ENCODE data around the gene NEK1. TPM values are rescaled to one million over a fixed set of nuclear protein-coding genes. Genes with fewer than 3 reads are reported as not detected.
"Not testable (repeated sequence)": the region's sequence is repeated elsewhere in the genome, so short reads cannot be mapped to it uniquely, and the experiment has no call there.

NEK1 gene
- total and polyA plus RNA-seq, 2 donors (not counting 1 experiment from before 2014, with no cell fraction given): 3.3 to 21.4 TPM

DNA sequence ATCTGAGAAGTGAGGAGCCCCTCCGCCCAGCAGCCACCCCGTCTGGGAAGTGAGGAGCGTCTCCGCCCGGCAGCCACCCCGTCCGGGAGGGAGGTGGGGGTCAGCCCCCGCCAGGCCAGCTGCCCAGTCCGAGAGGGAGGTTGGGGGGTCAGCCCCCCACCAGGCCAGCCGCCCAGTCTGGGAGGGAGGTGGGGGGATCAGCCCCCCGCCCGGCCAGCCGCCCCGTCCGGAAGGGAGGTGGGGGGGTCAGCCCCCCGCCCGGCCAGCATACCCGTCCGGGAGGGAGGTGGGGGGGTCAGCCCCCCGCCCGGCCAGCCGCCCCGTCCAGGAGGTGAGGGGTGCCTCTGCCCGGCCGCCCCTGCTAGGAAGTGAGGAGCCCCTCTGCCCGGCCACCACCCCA lies 42.1 kb downstream of the NEK1 start:
- H4K20me1 ChIP-seq (ENCODE audit: control insufficient read depth, insufficient read depth, low read length, poor library complexity, severe bottlenecking); H3K27ac ChIP-seq (ENCODE audit: low read length in 2 of 2); intact Hi-C loops (cut with micrococcal nuclease); DNase-seq; ATAC-seq (ENCODE audit: low read depth); H3K79me2 ChIP-seq (ENCODE audit: control insufficient read depth, insufficient read depth, low read length); H3K4me2 ChIP-seq (replicated peaks; ENCODE audit: low read depth, low read length, poor library complexity, severe bottlenecking); H3K4me3 Mint-ChIP-seq; H3K4me3 ChIP-seq (ENCODE audit: control extremely low read depth in 1 of 5, extremely low read depth in 1 of 5, insufficient read depth in 1 of 5, low read depth in 2 of 5, low read length in 4 of 5); H2AFZ ChIP-seq (ENCODE audit: insufficient read depth, low read depth, low read length, poor library complexity, severe bottlenecking); H3K9me3 ChIP-seq (ENCODE audit: control extremely low read depth in 1 of 3, control insufficient read depth in 2 of 3, insufficient read depth in 1 of 3, low read length in 2 of 3); H3K27me3 Mint-ChIP-seq; H3K9me3 Mint-ChIP-seq (ENCODE audit: insufficient read depth); H3K36me3 ChIP-seq (replicated peaks in 1 of 2; ENCODE audit: control extremely low read depth in 1 of 2, control insufficient read depth in 1 of 2, extremely low read depth in 1 of 2, insufficient read depth in 2 of 2, low read length in 1 of 2); POLR2A ChIA-PET; H3K27me3 ChIP-seq (replicated peaks in 1 of 4; ENCODE audit: control extremely low read depth in 1 of 4, control insufficient read depth in 3 of 4, insufficient read depth in 4 of 4, low read length in 3 of 4); CTCF ChIA-PET; H3K27ac Mint-ChIP-seq; H3K9ac ChIP-seq (ENCODE audit: low read length): not testable (repeated sequence)
- WGBS (ENCODE audit: insufficient coverage): 94% methylated on average over 15 of the region's 26 CpGs
- H3K4me1 Mint-ChIP-seq: peaks cover 33% of the 10 kb centered on the region
- H3K4me1 ChIP-seq (ENCODE audit: control insufficient read depth in 2 of 2, insufficient read depth in 2 of 2, low read length in 2 of 2): peaks cover 17 to 21% of the 10 kb centered on the region in 2 donors

- intact Hi-C loops (cut with micrococcal nuclease): loop anchor here (5.0 to 10.0 kb wide), 3 partner anchors 557 to 1384 kb away; partner anchors contain the start of gene CBR4
- not testable (repeated sequence) for H3K36me3 ChIP-seq (replicated peaks in 1 of 2; ENCODE audit: control extremely low read depth in 1 of 2, control insufficient read depth in 1 of 2, extremely low read depth in 1 of 2, insufficient read depth in 2 of 2, low read length in 1 of 2); H3K27me3 Mint-ChIP-seq; H3K9me3 ChIP-seq (ENCODE audit: control extremely low read depth in 1 of 3, control insufficient read depth in 2 of 3, insufficient read depth in 1 of 3, low read length in 2 of 3); H3K9ac ChIP-seq (ENCODE audit: low read length); H2AFZ ChIP-seq (ENCODE audit: insufficient read depth, low read depth, low read length, poor library complexity, severe bottlenecking); H3K4me3 ChIP-seq (ENCODE audit: control extremely low read depth in 1 of 5, extremely low read depth in 1 of 5, insufficient read depth in 1 of 5, low read depth in 2 of 5, low read length in 4 of 5); H3K4me2 ChIP-seq (replicated peaks; ENCODE audit: low read depth, low read length, poor library complexity, severe bottlenecking); H3K27me3 ChIP-seq (replicated peaks in 1 of 4; ENCODE audit: control extremely low read depth in 1 of 4, control insufficient read depth in 3 of 4, insufficient read depth in 4 of 4, low read length in 3 of 4); ATAC-seq (ENCODE audit: low read depth); H3K79me2 ChIP-seq (ENCODE audit: control insufficient read depth, insufficient read depth, low read length); H4K20me1 ChIP-seq (ENCODE audit: control insufficient read depth, insufficient read depth, low read length, poor library complexity, severe bottlenecking); H3K4me3 Mint-ChIP-seq; H3K27ac Mint-ChIP-seq; H3K9me3 Mint-ChIP-seq (ENCODE audit: insufficient read depth); H3K27ac ChIP-seq (ENCODE audit: low read length in 2 of 2); DNase-seq
- POLR2A ChIA-PET: interaction anchor here (0.6 kb wide), 1 partner anchor 168 kb away, joined by 4 read pairs; no protein-coding TSS in a partner anchor
- no CpG with 5 or more reads among the region's 3 CpGs for WGBS (ENCODE audit: insufficient coverage)
- H3K4me1 ChIP-seq (ENCODE audit: control insufficient read depth in 2 of 2, insufficient read depth in 2 of 2, low read length in 2 of 2): peaks cover 13 to 17% of the 10 kb centered on the region in 2 donors
- peaks cover 26% of the 10 kb centered on the region for H3K4me1 Mint-ChIP-seq
- CTCF ChIA-PET: interaction anchor here (0.8 to 1.5 kb wide), 2 partner anchors 645 to 647 kb away, joined by 4 to 5 read pairs; no protein-coding TSS in a partner anchor
These were observed 43.2 kb downstream of the NEK1 start for GRCh38 chr4:169569188-169569587.

Measured in B cell (primary cell).